ENCODE measurements around the gene ZBTB5.
A peak's percentile ranks its signal among the peaks of the same experiment; 100 is the strongest.
"Not testable (repeated sequence)": the region's sequence is repeated elsewhere in the genome, so short reads cannot be mapped to it uniquely, and the experiment has no call there.

ZBTB5 gene

DNA sequence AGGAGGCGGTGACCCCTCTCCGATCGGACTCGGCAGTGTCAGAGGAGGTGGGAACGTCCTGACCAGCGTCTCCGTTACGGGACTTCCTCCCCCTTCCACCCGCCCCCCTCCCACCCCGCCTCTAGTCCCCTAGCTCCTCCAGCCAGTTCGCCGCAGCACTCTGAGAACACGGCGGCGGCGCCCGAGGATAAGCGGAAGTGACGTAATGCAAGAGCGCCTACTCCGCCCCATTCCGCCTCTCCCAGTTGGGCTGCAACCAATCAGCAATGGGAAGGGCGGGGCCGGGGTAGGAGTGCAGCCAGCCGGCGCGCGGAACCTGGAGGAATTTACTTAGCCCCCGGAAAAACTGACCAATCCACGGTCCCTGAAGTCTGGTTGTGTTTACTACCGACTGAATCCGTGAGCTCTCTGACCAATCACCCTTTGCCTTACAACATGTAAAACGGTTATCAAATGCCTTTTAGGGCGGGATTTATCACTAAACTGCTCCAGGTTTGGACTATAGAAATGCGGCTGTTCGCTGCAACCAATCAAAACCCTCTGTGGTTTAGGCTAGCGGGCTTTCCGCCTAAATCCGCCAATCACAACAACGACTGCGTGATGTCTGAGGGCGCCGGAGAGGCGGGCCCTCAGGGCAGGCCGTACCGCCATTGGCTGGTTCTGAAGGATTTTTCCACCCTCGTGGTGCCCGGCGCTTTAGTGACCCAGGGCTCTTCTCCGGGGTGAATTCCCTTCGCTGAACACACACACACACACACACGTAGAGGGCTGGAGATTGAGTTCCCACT lies at the start of gene ZBTB5:
Gene ZBTB5, minus strand, starts transcription at position 202 of the 788 bp plus-strand sequence. CDS start 22,899 bp downstream, outside the sequence.
- peak; percentile 99 for DNase-seq

- DNase-seq, result no peak
These were observed 49.7 kb upstream of the ZBTB5 start for GRCh38 chr9:37514999-37515398.

DNA sequence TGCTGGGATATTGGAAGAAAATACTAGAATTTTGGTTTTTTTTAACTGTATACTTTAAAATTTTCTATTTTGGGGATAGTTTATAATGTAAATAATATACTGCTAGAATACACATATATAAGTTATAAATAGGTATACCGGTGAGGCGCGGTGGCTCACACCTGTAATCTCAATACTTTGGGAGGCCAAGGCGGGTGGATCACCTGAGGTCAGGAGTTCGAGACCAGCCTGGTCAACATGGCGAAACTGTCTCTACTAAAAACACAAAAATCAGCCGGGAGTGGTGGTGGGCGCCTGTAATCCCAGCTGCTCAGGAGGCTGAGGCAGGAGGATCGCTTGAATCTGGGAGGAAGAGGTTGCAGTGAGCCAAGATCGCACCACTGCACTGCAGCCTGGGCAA lies 49.2 kb upstream of the ZBTB5 start:
- DNase-seq, result not testable (repeated sequence)

GRCh38 chr9:37512437-37512836 lies 47.2 kb upstream of the ZBTB5 start:
- no peak for DNase-seq

- peak; percentile 24 for DNase-seq
These were observed 46.1 kb upstream of the ZBTB5 start for GRCh38 chr9:37511016-37512010.

- DNase-seq, result not testable (repeated sequence)
These were observed 44.8 kb upstream of the ZBTB5 start for GRCh38 chr9:37510053-37510452.

DNA sequence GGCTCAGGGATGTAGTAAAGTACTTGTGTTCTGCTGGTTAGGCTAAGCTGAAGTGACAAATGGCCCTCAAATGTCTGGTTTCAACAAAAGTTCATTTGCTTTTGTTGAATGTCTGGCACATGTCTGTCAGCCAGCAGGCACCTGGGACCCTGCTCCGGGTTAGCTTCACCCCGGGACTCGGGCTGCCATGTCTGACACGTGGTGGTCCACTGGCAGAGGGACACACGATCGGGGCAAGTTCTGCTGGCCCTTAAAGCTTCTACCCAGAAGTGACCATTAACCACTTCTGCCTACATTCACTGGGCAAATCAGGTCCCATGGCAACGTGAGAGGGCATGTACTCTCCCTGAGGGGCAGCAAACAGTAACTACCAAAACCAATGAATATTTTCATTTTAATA lies 44.3 kb upstream of the ZBTB5 start:
- no peak for DNase-seq

DNA sequence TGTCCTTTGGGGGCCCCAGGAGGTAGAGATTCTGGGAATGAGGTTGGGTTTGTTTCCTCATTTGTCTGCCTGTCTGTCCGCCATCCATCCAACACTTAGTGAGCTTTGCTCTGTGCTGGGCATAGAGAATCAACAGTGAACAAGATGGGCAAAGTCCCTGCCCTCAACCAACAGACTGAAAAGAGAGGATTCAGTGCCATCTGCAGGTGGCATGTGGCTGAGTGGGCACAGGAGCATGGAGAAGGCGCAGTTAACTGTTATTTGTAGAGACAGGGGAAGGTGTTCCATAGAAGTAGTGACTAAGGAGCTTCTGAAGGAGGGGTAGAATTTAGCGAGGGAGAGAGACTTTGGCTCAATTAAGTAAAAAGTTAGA lies 43.6 kb upstream of the ZBTB5 start:
- DNase-seq, result no peak

- DNase-seq, result no peak
These were observed 43.0 kb upstream of the ZBTB5 start for GRCh38 chr9:37508135-37508833.

DNA sequence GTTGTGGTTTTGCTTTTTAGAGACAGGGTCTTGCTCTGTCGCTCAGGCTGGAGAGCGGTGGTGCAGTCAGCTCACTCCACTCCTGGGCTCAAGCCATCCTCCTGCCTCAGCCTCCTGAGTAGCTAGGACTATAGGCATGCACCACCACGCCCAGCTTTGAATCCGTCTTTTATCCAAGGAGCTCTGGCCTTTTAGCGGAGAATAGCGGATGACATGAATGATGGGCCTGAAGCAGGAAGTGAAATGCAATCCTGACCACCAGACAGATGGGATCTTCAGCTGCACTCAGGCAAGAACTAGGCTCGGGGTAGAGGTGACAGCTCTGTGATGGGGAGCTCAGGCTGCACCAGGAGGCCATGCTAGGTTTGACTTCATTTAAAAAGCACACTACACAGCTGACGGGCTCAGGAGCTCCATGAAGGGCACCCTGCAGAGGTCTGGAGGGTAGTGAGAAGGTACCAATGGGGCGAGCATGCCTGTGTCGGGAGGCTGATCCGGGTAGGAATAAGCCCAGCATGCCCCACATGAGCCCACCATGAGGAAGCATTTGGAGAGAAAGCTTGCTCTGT lies 42.4 kb upstream of the ZBTB5 start:
- no peak for DNase-seq

DNA sequence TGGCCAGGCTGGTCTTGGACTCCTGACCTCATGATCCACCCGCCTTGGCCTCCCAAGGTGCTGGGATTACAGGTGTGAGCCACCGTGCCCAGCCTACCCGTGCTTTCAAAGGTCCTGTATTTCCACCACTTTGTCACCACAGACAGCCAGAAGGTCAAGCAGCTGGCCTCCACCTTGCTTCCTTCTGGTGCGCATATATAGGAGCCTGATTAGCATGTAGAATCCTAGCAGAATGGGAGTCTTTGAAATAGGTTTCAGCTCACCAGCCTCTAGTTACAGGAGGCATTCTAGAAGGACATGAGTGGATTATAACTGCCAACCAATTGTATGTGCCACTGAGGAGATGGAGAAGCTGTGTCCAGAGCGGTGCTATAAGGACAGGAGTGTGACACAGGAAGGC lies 39.4 kb upstream of the ZBTB5 start:
- DNase-seq, result no peak

- no peak for DNase-seq
These were observed 38.5 kb upstream of the ZBTB5 start for GRCh38 chr9:37503736-37504135.

- DNase-seq, result no peak
These were observed 36.8 kb upstream of the ZBTB5 start for GRCh38 chr9:37501957-37502596.

DNA sequence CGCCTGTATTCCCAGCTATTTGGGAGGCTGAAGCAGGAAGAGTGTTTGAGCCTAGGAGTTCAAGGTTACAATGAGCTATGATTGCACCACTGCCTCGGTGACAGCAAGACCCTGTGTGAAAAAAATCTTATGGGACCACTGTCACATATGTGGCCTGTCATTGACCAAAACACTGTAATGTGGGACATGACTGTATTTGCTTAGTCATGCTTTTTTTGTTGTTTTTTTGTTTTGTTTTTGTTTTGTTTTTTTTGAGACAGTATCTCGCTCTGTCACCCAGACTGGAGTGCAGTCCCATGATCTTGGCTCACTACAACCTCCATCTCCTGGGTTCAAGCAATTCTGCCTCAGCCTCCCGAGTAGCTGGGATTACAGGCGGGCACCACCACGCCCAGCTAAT lies 34.0 kb upstream of the ZBTB5 start:
- no peak for DNase-seq

DNA sequence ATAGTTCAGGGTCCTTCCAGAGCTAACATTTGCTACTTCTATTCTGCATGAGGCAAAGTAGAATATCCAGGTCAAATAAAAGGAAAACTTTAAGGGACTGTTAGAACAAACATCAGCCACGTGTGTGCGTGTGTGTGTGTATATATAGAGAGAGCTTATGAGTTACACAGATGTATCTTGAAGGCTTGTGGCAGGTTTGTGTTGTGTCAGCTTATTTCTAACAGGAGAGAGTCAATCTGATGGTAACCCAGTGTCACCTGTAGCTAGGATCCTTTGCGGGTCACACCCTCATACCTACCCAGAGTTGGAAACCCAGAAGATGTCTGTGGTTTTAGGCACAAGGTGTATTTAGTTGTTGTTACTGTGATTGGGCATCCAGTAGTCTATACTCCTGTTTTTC lies 33.2 kb upstream of the ZBTB5 start:
- DNase-seq, result no peak

GRCh38 chr9:37497320-37497719 lies 32.1 kb upstream of the ZBTB5 start:
- DNase-seq, result no peak

DNA sequence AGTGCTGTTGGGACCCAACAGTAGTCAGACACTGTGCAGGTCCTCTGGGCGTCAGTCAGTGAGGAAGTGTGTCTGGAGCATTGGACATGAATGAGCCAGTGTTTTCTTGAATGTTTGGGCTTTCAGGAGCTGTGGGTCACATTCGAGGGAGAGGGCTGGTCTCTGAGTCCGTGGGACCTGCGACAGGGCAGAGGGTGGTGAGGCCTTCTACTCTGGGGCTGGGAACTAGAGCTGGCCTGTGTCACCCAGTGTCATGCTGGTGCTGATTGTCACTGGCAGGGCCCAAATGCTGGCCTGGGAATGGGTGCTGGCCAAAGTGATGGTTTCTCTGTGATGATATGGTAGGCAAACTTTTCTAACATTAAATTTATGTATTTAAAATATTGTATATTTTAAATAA lies 30.8 kb upstream of the ZBTB5 start:
- DNase-seq, result no peak

- no peak for DNase-seq
These were observed 30.3 kb upstream of the ZBTB5 start for GRCh38 chr9:37495571-37495970.

DNA sequence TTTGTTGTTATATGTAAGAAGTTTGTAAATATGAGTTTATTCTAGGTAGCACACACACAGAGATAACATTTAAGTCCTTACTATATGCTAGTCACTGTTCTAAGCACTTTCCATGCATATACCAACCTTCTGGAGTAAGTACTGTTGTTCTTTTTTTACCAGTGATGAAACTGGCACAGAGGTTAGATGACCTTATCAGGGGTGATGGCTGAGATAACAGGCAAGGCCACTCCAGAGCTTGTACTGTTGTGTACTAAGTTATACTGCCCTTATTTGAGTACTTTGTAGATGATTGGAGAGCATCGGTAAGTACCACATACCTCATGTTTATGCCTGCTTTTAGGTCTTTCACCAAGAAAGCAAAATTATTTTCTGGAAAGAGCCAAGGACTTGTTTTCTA lies 26.7 kb upstream of the ZBTB5 start:
- DNase-seq, result no peak

- no peak for DNase-seq
These were observed 21.6 kb upstream of the ZBTB5 start for GRCh38 chr9:37486616-37487548.

DNA sequence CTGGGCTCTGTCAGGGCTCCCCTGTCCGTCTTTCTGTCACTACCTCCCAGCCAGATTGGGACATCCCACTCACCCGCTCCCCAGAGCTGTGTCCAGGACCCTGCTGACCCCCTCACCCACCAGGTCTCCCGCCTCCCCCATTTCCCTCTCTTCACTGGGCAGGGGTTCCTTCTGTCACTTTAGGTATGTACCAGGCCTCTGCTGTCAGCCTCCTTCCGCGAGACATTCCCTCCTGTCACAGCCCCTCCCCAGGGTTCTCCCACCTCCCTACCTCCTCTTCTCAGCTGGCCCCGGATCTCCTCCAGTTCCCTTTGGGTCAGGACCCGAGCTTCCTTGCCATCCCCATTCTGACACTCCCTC lies 21.0 kb upstream of the ZBTB5 start:
- no peak for DNase-seq
